ENCODE measurements around the gene GBE1.
"Not testable (repeated sequence)": the region's sequence is repeated elsewhere in the genome, so short reads cannot be mapped to it uniquely, and the experiment has no call there.

GBE1 gene

GRCh38 chr3:81753416-81754027 lies 7.9 kb downstream of the GBE1 start:
- DNase-seq (ENCODE audit: low read depth), result no peak

GRCh38 chr3:81752604-81753003 lies 8.8 kb downstream of the GBE1 start:
- DNase-seq (ENCODE audit: low read depth), result no peak

- DNase-seq (ENCODE audit: low read depth), result no peak
Observed at GRCh38 chr3:81749265-81749664, 12.2 kb downstream of the GBE1 start.

GRCh38 chr3:81747280-81747679 lies 14.2 kb downstream of the GBE1 start:
- not testable (repeated sequence) for DNase-seq (ENCODE audit: low read depth)

- DNase-seq (ENCODE audit: low read depth), result no peak
Observed at GRCh38 chr3:81744366-81744765, 17.1 kb downstream of the GBE1 start.

- no peak for DNase-seq (ENCODE audit: low read depth)
Observed at GRCh38 chr3:81743096-81744025, 18.1 kb downstream of the GBE1 start.

GRCh38 chr3:81742581-81742980 lies 18.9 kb downstream of the GBE1 start:
- DNase-seq (ENCODE audit: low read depth), result no peak

GRCh38 chr3:81741216-81741615 lies 20.2 kb downstream of the GBE1 start:
- DNase-seq (ENCODE audit: low read depth), result no peak

GRCh38 chr3:81740731-81741130 lies 20.7 kb downstream of the GBE1 start:
- DNase-seq (ENCODE audit: low read depth), result no peak

GRCh38 chr3:81735334-81735733 lies 26.1 kb downstream of the GBE1 start:
- DNase-seq (ENCODE audit: low read depth), result no peak

- no peak for DNase-seq (ENCODE audit: low read depth)
Observed at GRCh38 chr3:81734742-81735141, 26.7 kb downstream of the GBE1 start.

- no peak for DNase-seq (ENCODE audit: low read depth)
Observed at GRCh38 chr3:81732642-81733041, 28.8 kb downstream of the GBE1 start.

- no peak for DNase-seq (ENCODE audit: low read depth)
Observed at GRCh38 chr3:81728766-81729544, 32.5 kb downstream of the GBE1 start.

- no peak for DNase-seq (ENCODE audit: low read depth)
Observed at GRCh38 chr3:81726735-81727134, 34.7 kb downstream of the GBE1 start.

- DNase-seq (ENCODE audit: low read depth), result no peak
Observed at GRCh38 chr3:81726132-81726531, 35.3 kb downstream of the GBE1 start.

GRCh38 chr3:81723732-81724313 lies 37.6 kb downstream of the GBE1 start:
- no peak for DNase-seq (ENCODE audit: low read depth)

GRCh38 chr3:81718311-81718710 lies 43.1 kb downstream of the GBE1 start:
- DNase-seq (ENCODE audit: low read depth), result no peak

- DNase-seq (ENCODE audit: low read depth), result no peak
Observed at GRCh38 chr3:81716870-81717509, 44.5 kb downstream of the GBE1 start.

GRCh38 chr3:81713031-81713430 lies 48.4 kb downstream of the GBE1 start:
- DNase-seq (ENCODE audit: low read depth), result no peak

- no peak for DNase-seq (ENCODE audit: low read depth)
Observed at GRCh38 chr3:81709606-81710005, 51.8 kb downstream of the GBE1 start.

GRCh38 chr3:81707996-81708395 lies 53.4 kb downstream of the GBE1 start:
- DNase-seq (ENCODE audit: low read depth), result no peak

GRCh38 chr3:81702126-81702525 lies 59.3 kb downstream of the GBE1 start:
- DNase-seq (ENCODE audit: low read depth), result no peak

Measured in activated T-cell treated with anti-CD3 and anti-CD28 coated beads for 48 hours (primary cell).